Subcutaneous adipose tissue (tissue), 4 donors: ENCODE data around the gene SMC4. TPM values are rescaled to one million over a fixed set of nuclear protein-coding genes. Genes with fewer than 3 reads are reported as not detected.

Source experiments
- total RNA-seq, 4 donors: library from RNA; depleted of rRNA; stranded (reverse); fragments of >200 nt; gene quantifications; one replicate each; pipeline ENCODE4 v1.1.0, GENCODE V29; 2016
- TF ChIP-seq, protein P1 (sequence below): fragments of 450-650 bp; IDR thresholded peaks from one replicate; pipeline ENCODE4 v1.5.1; 2016; ENCODE audit warnings: low read depth, mild to moderate bottlenecking, control low read depth, antibody characterized with exemption, moderate library complexity

Gene SMC4
- total RNA-seq, 4 donors from 2014 or later: 19.1 to 39.4 (median 35.6) TPM

DNA sequence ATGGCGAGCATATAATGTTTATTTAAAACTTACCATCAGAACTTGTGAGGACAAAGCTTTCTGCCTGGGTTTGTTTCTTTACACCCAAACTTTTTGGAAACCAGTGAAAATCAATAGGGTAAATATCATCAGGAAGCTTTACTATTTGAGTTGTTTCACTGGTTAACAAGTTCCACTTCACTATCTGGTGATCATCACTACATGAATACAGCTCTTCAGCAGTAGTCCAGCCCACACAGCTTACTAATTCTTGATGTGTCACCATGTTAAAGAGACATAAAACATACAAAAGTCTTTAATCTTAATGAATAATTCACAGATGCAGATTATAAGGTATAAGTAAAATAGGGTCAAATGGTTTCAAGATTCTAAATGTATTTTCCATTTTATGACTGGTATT is 18.0 kb upstream of the SMC4 start:
- TF ChIP-seq, protein P1, sequence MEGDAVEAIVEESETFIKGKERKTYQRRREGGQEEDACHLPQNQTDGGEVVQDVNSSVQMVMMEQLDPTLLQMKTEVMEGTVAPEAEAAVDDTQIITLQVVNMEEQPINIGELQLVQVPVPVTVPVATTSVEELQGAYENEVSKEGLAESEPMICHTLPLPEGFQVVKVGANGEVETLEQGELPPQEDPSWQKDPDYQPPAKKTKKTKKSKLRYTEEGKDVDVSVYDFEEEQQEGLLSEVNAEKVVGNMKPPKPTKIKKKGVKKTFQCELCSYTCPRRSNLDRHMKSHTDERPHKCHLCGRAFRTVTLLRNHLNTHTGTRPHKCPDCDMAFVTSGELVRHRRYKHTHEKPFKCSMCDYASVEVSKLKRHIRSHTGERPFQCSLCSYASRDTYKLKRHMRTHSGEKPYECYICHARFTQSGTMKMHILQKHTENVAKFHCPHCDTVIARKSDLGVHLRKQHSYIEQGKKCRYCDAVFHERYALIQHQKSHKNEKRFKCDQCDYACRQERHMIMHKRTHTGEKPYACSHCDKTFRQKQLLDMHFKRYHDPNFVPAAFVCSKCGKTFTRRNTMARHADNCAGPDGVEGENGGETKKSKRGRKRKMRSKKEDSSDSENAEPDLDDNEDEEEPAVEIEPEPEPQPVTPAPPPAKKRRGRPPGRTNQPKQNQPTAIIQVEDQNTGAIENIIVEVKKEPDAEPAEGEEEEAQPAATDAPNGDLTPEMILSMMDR: no peak

DNA sequence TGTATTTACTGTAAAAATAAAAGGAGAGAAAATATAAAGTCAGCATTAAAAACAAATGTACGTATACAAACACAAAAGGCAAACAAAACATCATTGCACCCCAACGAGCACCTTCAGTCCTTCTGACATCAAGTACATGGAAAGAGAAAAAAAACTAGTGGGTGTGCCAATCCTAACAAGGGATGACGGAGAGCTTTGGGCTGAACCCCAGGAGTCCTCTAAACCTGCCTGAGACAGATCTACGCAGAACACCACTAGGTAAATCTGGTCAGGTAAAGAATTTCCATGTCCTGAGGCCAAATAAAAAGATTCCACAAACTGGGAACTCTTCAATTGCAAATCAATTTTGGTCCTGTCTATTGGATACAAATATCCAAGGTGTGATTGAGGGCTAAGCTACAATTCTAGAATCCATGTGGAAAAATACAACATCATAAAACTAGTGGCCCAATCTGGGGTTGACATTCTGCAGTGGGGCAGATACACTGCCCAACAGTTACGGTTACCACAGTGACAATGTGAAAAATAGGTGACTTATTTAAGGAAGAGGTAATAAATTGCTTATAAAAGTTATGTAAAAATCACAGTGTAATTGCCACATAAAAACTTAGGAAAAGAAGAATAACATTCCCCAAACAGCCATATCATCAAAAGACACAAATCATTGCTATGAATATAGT is 14.7 kb upstream of the SMC4 start:
- TF ChIP-seq, protein P1: no peak

DNA sequence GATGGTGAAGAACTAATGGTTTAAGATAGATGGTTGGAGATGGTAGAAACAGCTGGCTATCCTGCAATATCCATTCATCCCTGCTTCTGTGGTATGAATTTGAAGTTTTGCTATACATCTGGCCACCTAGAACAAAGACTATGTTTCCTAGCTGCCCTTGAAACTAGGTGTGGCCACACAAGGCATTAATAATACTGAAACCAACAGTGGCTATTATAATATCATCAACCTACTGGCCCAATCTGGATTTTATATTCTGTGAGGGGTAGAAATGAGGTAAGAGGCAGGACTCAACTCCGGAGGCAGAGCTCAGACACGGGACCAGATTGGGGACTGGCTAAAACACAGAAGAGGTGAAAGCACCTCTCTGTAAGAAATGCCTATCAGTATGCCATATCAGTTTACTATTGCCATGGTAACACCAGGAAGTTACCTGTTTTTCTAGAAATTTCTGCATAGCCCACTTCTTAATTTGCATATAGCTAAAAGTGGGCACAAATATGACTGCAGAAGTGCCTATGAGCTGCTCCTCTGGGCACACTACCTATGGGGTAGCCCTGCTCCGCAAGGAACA is 8.8 kb upstream of the SMC4 start:
- TF ChIP-seq, protein P1: no peak

DNA sequence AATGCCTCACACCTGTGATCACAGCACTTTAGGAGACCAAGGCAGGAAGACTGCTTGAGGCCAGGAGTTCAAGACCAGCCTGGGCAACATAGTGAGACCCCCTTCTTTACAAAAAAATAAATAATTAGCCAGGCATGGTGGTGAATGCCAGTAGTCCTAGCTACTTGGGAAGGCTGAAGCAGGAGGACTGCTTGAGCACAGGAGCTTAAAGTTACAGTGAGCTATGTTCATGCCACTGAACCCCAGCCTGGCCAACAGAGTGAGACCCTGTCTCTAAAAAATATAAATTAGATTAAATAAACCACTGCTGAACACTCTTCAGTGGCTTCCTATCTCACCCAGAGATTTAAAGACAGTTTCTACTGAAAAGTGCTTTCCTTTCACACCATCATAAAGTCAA is 6.7 kb upstream of the SMC4 start:
- TF ChIP-seq, protein P1: no peak

DNA sequence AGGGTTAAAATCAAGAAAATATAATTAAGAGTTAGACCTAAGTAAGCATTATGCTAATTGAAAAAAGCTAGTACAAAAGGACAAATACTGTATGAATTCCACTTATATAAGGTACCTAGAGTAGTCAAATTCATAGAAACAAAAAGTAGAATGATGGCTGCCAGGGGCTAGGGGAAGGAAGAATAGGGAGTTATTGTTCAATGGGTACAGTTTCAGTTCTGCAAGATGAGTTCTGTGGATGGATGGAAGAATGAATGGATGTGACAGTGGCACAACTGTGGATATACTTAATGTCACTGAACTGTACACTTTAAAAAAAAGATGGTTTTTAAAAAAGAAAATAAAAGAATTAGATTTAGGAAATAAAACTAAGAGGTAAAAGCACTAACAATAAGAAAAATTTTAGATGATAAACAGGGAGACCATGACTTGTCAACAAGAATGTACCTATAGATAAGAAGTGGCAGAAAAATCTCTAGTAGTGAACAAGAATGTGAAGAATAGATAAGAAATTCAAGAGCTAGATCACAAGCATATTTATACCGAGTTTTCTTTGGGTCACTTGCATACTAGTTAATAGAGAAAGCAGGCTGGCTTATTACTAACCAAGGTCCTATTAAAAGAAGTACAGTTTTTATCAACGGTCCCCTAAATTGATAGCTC is 6.0 kb upstream of the SMC4 start:
- TF ChIP-seq, protein P1: no peak

DNA sequence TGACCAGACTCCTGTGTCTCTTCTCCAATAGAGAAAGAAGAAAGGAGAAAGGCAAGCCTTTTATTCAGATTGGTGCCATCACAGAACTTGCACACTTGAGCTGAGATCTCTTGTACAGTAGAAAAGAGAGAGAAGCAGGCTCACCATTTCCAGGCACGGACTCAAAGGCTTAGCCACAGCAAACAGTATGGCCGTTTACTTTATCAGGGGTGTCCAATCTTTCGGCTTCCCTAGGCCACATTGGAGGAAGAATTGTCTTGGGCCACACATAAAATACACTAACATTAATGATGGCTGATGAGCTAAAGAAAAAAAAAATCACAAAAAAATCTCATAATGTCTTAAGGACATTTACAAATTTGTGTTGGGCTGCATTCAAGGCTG is 5.4 kb upstream of the SMC4 start:
- TF ChIP-seq, protein P1: no peak

DNA sequence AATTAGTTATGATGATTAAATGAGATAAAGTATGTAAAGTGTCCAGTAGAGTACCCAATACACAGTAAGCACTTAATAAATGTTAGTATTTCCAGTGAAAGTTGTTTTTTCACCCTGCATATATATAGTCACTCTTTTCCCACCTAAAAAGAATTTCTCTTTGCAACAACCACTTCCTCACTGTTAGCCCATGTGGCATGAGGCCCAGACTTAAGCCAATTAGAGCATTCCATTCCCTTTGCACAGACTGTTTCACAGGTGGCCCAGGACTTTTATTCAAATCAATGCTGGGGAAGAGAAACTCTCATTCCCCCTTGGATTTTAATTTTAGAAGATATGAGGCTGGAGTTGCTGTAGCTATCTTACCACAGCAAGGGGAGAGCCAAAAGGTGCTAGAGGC is 4.2 kb upstream of the SMC4 start:
- TF ChIP-seq, protein P1: no peak
